ENCODE data around the gene KRTAP10-9.
"Not testable (repeated sequence)": the region's sequence is repeated elsewhere in the genome, so short reads cannot be mapped to it uniquely, and the experiment has no call there.

The KRTAP10-9 gene

GRCh38 chr21:44644878-44645277 is 18.0 kb downstream of the KRTAP10-9 start:
- DNase-seq: no peak

- not testable (repeated sequence) for DNase-seq
These were observed 19.7 kb downstream of the KRTAP10-9 start, which contains the start of gene KRTAP10-11 for GRCh38 chr21:44646366-44647221. Gene KRTAP10-11 (plus strand): TSS chr21:44646414. CDS start chr21:44646459, 45 bp downstream.

GRCh38 chr21:44647222-44647552 is 20.3 kb downstream of the KRTAP10-9 start:
- no peak for DNase-seq

GRCh38 chr21:44648557-44649311 is 21.8 kb downstream of the KRTAP10-9 start:
- no peak for DNase-seq

GRCh38 chr21:44649521-44650100 is 22.7 kb downstream of the KRTAP10-9 start:
- DNase-seq: no peak

- no peak for DNase-seq
These were observed 23.5 kb downstream of the KRTAP10-9 start for GRCh38 chr21:44650265-44650972.

GRCh38 chr21:44650973-44651675 is 24.2 kb downstream of the KRTAP10-9 start:
- no peak for DNase-seq

- DNase-seq: no peak
These were observed 26.2 kb downstream of the KRTAP10-9 start for GRCh38 chr21:44653123-44653522.

- DNase-seq: no peak
These were observed 27.0 kb downstream of the KRTAP10-9 start for GRCh38 chr21:44653656-44654575.

GRCh38 chr21:44654576-44655175 is 27.8 kb downstream of the KRTAP10-9 start, which contains the start of gene KRTAP12-4:
Gene KRTAP12-4 (minus strand): TSS chr21:44654659. CDS start chr21:44654614, 45 bp downstream.
- no peak for DNase-seq

- DNase-seq: no peak
These were observed 30.0 kb downstream of the KRTAP10-9 start for GRCh38 chr21:44656868-44657267.

- no peak for DNase-seq
These were observed 31.0 kb downstream of the KRTAP10-9 start, which contains the start of gene KRTAP12-3 for GRCh38 chr21:44657635-44658540. Gene KRTAP12-3 (plus strand): TSS chr21:44657932. CDS start chr21:44657980, 48 bp downstream.

- no peak for DNase-seq
These were observed 31.6 kb downstream of the KRTAP10-9 start for GRCh38 chr21:44658541-44658910.

GRCh38 chr21:44658913-44659595 is 32.2 kb downstream of the KRTAP10-9 start:
- no peak for DNase-seq

GRCh38 chr21:44661567-44661966 is 34.7 kb downstream of the KRTAP10-9 start:
- DNase-seq: not testable (repeated sequence)

- DNase-seq: no peak
These were observed 37.8 kb downstream of the KRTAP10-9 start for GRCh38 chr21:44664691-44665090.

GRCh38 chr21:44666401-44667320 is 39.8 kb downstream of the KRTAP10-9 start, which contains the start of gene KRTAP12-2:
Gene KRTAP12-2 (minus strand): TSS chr21:44666927. CDS start chr21:44666886, 41 bp downstream.
- no peak for DNase-seq
